Mesothelial cell of epicardium (in vitro differentiated cells): ENCODE results near the gene MAP3K5. TPM values are rescaled to one million over a fixed set of nuclear protein-coding genes. Genes with fewer than 3 reads are reported as not detected.

ENCODE experiments used
- DNase-seq, 2 experiments: peaks; one replicate each; pipeline ENCODE4 v3.0.0; 2021; ENCODE audit warnings: low spot score in 2 of 2; ENCODE audit not compliant: unreplicated experiment in 2 of 2
- H3K27ac Mint-ChIP-seq: 2 replicates; pipeline ENCODE4 v1.8.0; 2021; ENCODE audit warnings: mixed read lengths
- H3K27me3 Mint-ChIP-seq: 2 replicates; pipeline ENCODE4 v1.8.0; 2021; ENCODE audit warnings: low read depth, mixed read lengths
- H3K36me3 Mint-ChIP-seq: 2 replicates; pipeline ENCODE4 v1.8.0; 2021; ENCODE audit warnings: mixed read lengths
- H3K4me1 Mint-ChIP-seq: 2 replicates; pipeline ENCODE4 v1.8.0; 2021; ENCODE audit warnings: mixed read lengths
- H3K4me3 Mint-ChIP-seq: 2 replicates; pipeline ENCODE4 v1.8.0; 2021; ENCODE audit warnings: mild to moderate bottlenecking, moderate library complexity, mixed read lengths
- H3K9me3 Mint-ChIP-seq: 2 replicates; pipeline ENCODE4 v1.8.0; 2021; ENCODE audit warnings: mixed read lengths
- CTCF ChIP-seq: fragments of 200-600 bp; sonication (generic); IDR thresholded peaks from one replicate; pipeline ENCODE4 v1.5.0; 2021; ENCODE audit warnings: antibody characterized with exemption; ENCODE audit not compliant: unreplicated experiment
- total RNA-seq: library from RNA; stranded (reverse); gene quantifications from 3 replicates; pipeline ENCODE4 v1.2.1, GENCODE V29; 2021

The MAP3K5 gene
- total RNA-seq, 1 donor from 2014 or later, result 8.9 TPM

GRCh38 chr6:136673571-136673970 lies 118.7 kb downstream of the MAP3K5 start:
- H3K4me3 Mint-ChIP-seq, result no peak overlapping the region
- TF ChIP-seq CTCF, result no peak

GRCh38 chr6:136672144-136672543 lies 120.1 kb downstream of the MAP3K5 start:
- no peak for DNase-seq
- Mint-ChIP-seq H3K27me3 (no peaks in the 10 kb centered on the region), H3K27ac (no peak overlapping the region), H3K4me3 (no peak overlapping the region), H3K9me3 (peaks cover 20% of the 10 kb centered on the region), H3K4me1 (peaks cover 20% of the 10 kb centered on the region), H3K36me3 (peaks cover 15% of the 10 kb centered on the region)
- TF ChIP-seq CTCF, result no peak

More at GRCh38 chr6:136673571-136673970, 118.7 kb downstream of the MAP3K5 start:
- H3K9me3 Mint-ChIP-seq, result peaks cover 20% of the 10 kb centered on the region
- peaks cover 29% of the 10 kb centered on the region for H3K4me1 Mint-ChIP-seq
- peaks cover 15% of the 10 kb centered on the region for H3K36me3 Mint-ChIP-seq
- no peak overlapping the region for H3K27ac Mint-ChIP-seq
- H3K27me3 Mint-ChIP-seq, result no peaks in the 10 kb centered on the region
- no peak for DNase-seq

- peaks cover 20% of the 10 kb centered on the region for H3K9me3 Mint-ChIP-seq
- DNase-seq, result no peak
These were observed 123.0 kb downstream of the MAP3K5 start for GRCh38 chr6:136669299-136669699.

GRCh38 chr6:136668571-136668970 lies 123.7 kb downstream of the MAP3K5 start:
- Mint-ChIP-seq H3K27me3 (no peaks in the 10 kb centered on the region), H3K27ac (peak overlapping the region; percentile 79)

More at GRCh38 chr6:136669299-136669699, 123.0 kb downstream of the MAP3K5 start:
- no peaks in the 10 kb centered on the region for H3K27me3 Mint-ChIP-seq
- peak overlapping the region; percentile 86 for H3K27ac Mint-ChIP-seq
- no peak overlapping the region for H3K4me3 Mint-ChIP-seq
- peaks cover 15% of the 10 kb centered on the region for H3K36me3 Mint-ChIP-seq
- H3K4me1 Mint-ChIP-seq, result peaks cover 17% of the 10 kb centered on the region
- no peak for TF ChIP-seq CTCF

GRCh38 chr6:136666041-136666440 lies 126.2 kb downstream of the MAP3K5 start:
- H3K36me3 Mint-ChIP-seq, result no peaks in the 10 kb centered on the region
- H3K27me3 Mint-ChIP-seq, result no peaks in the 10 kb centered on the region
- H3K4me3 Mint-ChIP-seq, result no peak overlapping the region
- H3K9me3 Mint-ChIP-seq, result no peaks in the 10 kb centered on the region
- H3K27ac Mint-ChIP-seq, result no peak overlapping the region
- no peak for TF ChIP-seq CTCF
- H3K4me1 Mint-ChIP-seq, result peaks cover 23% of the 10 kb centered on the region
- DNase-seq, result no peak

More at GRCh38 chr6:136668571-136668970, 123.7 kb downstream of the MAP3K5 start:
- TF ChIP-seq CTCF, result no peak
- DNase-seq, result no peak
- H3K4me1 Mint-ChIP-seq, result peaks cover 17% of the 10 kb centered on the region
- H3K36me3 Mint-ChIP-seq, result peaks cover 12% of the 10 kb centered on the region
- peaks cover 14% of the 10 kb centered on the region for H3K9me3 Mint-ChIP-seq
- no peak overlapping the region for H3K4me3 Mint-ChIP-seq
